PC-3 (cell line): ENCODE measurements around the gene MAFF.

Source experiments
- EZH2 ChIP-seq: fragments of 300-600 bp; sonication (generic); IDR thresholded peaks from one replicate; pipeline ENCODE4 v1.6.1; 2017; ENCODE audit warnings: antibody characterized with exemption, mild to moderate bottlenecking, low read length; ENCODE audit not compliant: unreplicated experiment
- TF ChIP-seq, protein P1 (sequence below): fragments of 300-600 bp; sonication (generic); conservative IDR thresholded peaks from 2 replicates; pipeline ENCODE4 v1.5.1; 2017; ENCODE audit warnings: antibody characterized with exemption, low read depth, mild to moderate bottlenecking, low read length

DNA sequence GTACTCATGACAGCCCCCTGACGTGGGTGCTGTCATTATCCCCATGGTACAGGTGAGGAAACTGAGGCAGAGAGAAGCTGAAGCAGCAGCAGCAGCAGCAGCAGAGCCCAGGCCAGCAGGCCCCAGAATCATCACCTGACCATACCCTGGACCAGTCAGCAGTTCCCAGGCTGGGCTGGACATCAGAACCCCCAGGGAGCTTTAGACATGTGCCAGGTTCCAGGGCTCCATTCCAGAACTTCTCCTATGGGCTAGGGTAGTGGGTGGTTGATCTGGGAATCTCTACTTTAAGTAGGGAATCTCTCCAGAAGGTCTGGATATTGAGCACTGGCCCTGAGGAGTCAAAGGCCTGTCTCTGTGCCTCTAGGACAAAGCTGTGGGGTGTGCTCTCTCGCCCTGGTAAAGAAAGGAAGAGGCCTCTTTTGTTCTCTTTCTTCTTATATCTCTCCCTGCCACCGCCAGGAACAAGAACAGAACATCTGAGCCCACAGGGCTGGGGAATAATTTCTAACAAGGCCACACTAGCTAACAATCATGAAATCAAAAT, 26.6 kb downstream of the MAFF start:
- no peak for TF ChIP-seq EZH2
- TF ChIP-seq, protein P1, sequence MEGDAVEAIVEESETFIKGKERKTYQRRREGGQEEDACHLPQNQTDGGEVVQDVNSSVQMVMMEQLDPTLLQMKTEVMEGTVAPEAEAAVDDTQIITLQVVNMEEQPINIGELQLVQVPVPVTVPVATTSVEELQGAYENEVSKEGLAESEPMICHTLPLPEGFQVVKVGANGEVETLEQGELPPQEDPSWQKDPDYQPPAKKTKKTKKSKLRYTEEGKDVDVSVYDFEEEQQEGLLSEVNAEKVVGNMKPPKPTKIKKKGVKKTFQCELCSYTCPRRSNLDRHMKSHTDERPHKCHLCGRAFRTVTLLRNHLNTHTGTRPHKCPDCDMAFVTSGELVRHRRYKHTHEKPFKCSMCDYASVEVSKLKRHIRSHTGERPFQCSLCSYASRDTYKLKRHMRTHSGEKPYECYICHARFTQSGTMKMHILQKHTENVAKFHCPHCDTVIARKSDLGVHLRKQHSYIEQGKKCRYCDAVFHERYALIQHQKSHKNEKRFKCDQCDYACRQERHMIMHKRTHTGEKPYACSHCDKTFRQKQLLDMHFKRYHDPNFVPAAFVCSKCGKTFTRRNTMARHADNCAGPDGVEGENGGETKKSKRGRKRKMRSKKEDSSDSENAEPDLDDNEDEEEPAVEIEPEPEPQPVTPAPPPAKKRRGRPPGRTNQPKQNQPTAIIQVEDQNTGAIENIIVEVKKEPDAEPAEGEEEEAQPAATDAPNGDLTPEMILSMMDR: no peak
